Mammary epithelial cell (primary cell): Measurements from ENCODE around the gene HLTF.

ENCODE experiments used
- EZH2 ChIP-seq: IDR thresholded peaks from 2 replicates; pipeline ENCODE4 v1.6.1; 2012; ENCODE audit warnings: low read length, inconsistent platforms, borderline replicate concordance
- TF ChIP-seq, protein P1 (sequence below), 2 donors: IDR thresholded peaks in 1 of 2; conservative IDR thresholded peaks in 1 of 2; 2 replicates each; pipeline ENCODE4 v1.5.1; 2011 to 2012; ENCODE audit warnings: inconsistent platforms in 2 of 2, low read length in 2 of 2, mild to moderate bottlenecking in 2 of 2, control low read depth in 1 of 2, low read depth in 1 of 2; ENCODE audit not compliant: insufficient read depth in 1 of 2; ENCODE audit errors: extremely low read depth in 1 of 2

- no peak for TF ChIP-seq EZH2
- TF ChIP-seq, protein P1, sequence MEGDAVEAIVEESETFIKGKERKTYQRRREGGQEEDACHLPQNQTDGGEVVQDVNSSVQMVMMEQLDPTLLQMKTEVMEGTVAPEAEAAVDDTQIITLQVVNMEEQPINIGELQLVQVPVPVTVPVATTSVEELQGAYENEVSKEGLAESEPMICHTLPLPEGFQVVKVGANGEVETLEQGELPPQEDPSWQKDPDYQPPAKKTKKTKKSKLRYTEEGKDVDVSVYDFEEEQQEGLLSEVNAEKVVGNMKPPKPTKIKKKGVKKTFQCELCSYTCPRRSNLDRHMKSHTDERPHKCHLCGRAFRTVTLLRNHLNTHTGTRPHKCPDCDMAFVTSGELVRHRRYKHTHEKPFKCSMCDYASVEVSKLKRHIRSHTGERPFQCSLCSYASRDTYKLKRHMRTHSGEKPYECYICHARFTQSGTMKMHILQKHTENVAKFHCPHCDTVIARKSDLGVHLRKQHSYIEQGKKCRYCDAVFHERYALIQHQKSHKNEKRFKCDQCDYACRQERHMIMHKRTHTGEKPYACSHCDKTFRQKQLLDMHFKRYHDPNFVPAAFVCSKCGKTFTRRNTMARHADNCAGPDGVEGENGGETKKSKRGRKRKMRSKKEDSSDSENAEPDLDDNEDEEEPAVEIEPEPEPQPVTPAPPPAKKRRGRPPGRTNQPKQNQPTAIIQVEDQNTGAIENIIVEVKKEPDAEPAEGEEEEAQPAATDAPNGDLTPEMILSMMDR (conservative IDR thresholded peaks at IDR 0.05 in 1 of 2, IDR thresholded peaks at IDR 0.05 in 1 of 2; ENCODE audit: extremely low read depth in 1 of 2, insufficient read depth in 1 of 2, low read depth in 1 of 2, low read length in 2 of 2), result peak in 1 of 2 donors; percentile 18
Observed at GRCh38 chr3:148991219-148992026, 94.9 kb downstream of the HLTF start, which contains the start of gene GYG1.
